Right renal pelvis (tissue), 4 donors: ENCODE measurements around the gene FRMD4A. TPM values are rescaled to one million over a fixed set of nuclear protein-coding genes. Genes with fewer than 3 reads are reported as not detected.
"Not testable (repeated sequence)": the region's sequence is repeated elsewhere in the genome, so short reads cannot be mapped to it uniquely, and the experiment has no call there.

Experiments used
- DNase-seq, 4 donors: peaks; one replicate each; pipeline ENCODE4 v3.0.0-alpha.2; 2013; ENCODE audit warnings: low read depth in 4 of 4, low spot score in 3 of 4, missing footprints in 1 of 4
- polyA plus RNA-seq, 4 donors: library from polyadenylated mRNA; unstranded; fragments of 120-200 nt; gene quantifications; one replicate each; pipeline ENCODE4 v1.2.1, GENCODE V29; 2013; ENCODE audit not compliant: insufficient read length in 4 of 4

Gene FRMD4A
- polyA plus RNA-seq, 4 donors, result 76.2 to 81.0 (median 78.2) TPM

- DNase-seq, result no peak
These were observed 85.9 kb downstream of the FRMD4A start for GRCh38 chr10:14244801-14245211.

GRCh38 chr10:14244147-14244546 is 86.6 kb downstream of the FRMD4A start:
- DNase-seq, result no peak

GRCh38 chr10:14243221-14243620 is 87.5 kb downstream of the FRMD4A start:
- DNase-seq, result no peak

- DNase-seq, result no peak
These were observed 89.5 kb downstream of the FRMD4A start for GRCh38 chr10:14241196-14241595.

- no peak for DNase-seq
These were observed 90.2 kb downstream of the FRMD4A start for GRCh38 chr10:14240253-14241189.

- DNase-seq, result not testable (repeated sequence)
These were observed 92.1 kb downstream of the FRMD4A start for GRCh38 chr10:14238659-14239058.

- DNase-seq, result no peak
These were observed 94.4 kb downstream of the FRMD4A start for GRCh38 chr10:14236341-14236740.

GRCh38 chr10:14235566-14236195 is 95.0 kb downstream of the FRMD4A start:
- no peak for DNase-seq

GRCh38 chr10:14233566-14233965 is 97.2 kb downstream of the FRMD4A start:
- no peak for DNase-seq

GRCh38 chr10:14228798-14229197 is 101.9 kb downstream of the FRMD4A start:
- DNase-seq, result not testable (repeated sequence)

GRCh38 chr10:14225379-14225778 is 105.3 kb downstream of the FRMD4A start:
- no peak for DNase-seq

- no peak for DNase-seq
These were observed 110.7 kb downstream of the FRMD4A start for GRCh38 chr10:14220026-14220425.

GRCh38 chr10:14219411-14219810 is 111.3 kb downstream of the FRMD4A start:
- DNase-seq, result no peak

GRCh38 chr10:14215641-14216040 is 115.1 kb downstream of the FRMD4A start:
- DNase-seq, result no peak

- DNase-seq, result not testable (repeated sequence)
These were observed 117.0 kb downstream of the FRMD4A start for GRCh38 chr10:14213703-14214102.

- DNase-seq, result no peak
These were observed 119.1 kb downstream of the FRMD4A start for GRCh38 chr10:14211610-14212009.

- no peak for DNase-seq
These were observed 122.5 kb downstream of the FRMD4A start for GRCh38 chr10:14208231-14208630.

- no peak for DNase-seq
These were observed 125.5 kb downstream of the FRMD4A start for GRCh38 chr10:14205233-14205632.

GRCh38 chr10:14200698-14201544 is 129.8 kb downstream of the FRMD4A start:
- DNase-seq, result no peak

- not testable (repeated sequence) for DNase-seq
These were observed 131.6 kb downstream of the FRMD4A start for GRCh38 chr10:14199098-14199497.

- DNase-seq, result no peak
These were observed 132.6 kb downstream of the FRMD4A start for GRCh38 chr10:14198078-14198477.
